Measurements from ENCODE around the gene ANKRD42.
A peak's percentile ranks its signal among the peaks of the same experiment; 100 is the strongest.

ANKRD42 gene

DNA sequence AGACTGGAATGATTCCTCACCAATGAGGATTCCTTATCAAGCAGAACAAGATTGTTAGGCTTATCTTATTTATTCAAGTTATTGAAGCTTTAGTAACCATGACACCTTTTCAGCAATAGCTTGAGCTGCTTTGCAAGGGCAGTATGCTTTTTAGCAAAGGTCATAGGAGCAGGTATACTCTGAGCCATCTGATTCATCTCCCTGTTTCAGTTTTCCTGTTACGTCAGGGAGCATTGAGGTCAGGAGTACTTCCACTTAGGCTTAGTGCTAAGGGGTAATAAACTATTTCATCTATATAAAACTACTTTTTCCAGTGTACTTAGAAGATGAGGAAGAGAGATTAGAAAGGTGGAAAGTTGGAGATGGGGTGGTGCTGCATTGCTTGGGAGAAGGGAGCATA lies 17.7 kb upstream of the ANKRD42 start:
- no peak for DNase-seq (ENCODE audit: insufficient read length)
- FAIRE-seq: no peak

DNA sequence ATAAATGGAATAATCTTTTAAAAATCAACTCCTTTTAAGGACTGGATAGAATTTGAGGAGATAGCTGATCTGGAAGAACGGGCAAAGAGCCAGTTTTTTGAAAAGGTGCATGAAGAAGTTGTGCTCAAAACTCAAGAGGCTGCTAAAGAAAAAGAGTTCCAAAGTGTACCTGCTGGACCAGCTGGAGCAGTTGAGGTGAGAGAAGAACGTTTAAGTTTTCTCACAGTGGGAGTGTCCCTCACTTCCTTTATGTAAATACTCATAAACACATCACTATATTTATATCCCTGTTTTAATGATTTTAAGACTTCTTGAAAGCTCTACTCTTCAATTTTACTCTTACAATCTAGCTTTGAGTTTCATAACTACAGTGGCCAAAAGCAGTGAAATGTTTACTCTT lies 11.7 kb upstream of the ANKRD42 start:
- DNase-seq (ENCODE audit: insufficient read length): no peak
- TF ChIP-seq POLR2A (IDR thresholded peaks at IDR 0.05; ENCODE audit: low read depth, low read length) (no peak), POLR2AphosphoS5 (IDR thresholded peaks at IDR 0.05; ENCODE audit: low read depth, low read length) (no peak), TAF1 (IDR thresholded peaks at IDR 0.05; ENCODE audit: borderline replicate concordance, low read depth, low read length) (no peak)
- peak; percentile 50 for FAIRE-seq

More for the DNA sequence above, 17.7 kb upstream of the ANKRD42 start:
- no peak for TF ChIP-seq POLR2A (IDR thresholded peaks at IDR 0.05; ENCODE audit: low read depth, low read length)
- no peak for TF ChIP-seq POLR2AphosphoS5 (IDR thresholded peaks at IDR 0.05; ENCODE audit: low read depth, low read length)
- TF ChIP-seq TAF1 (IDR thresholded peaks at IDR 0.05; ENCODE audit: borderline replicate concordance, low read depth, low read length): no peak

DNA sequence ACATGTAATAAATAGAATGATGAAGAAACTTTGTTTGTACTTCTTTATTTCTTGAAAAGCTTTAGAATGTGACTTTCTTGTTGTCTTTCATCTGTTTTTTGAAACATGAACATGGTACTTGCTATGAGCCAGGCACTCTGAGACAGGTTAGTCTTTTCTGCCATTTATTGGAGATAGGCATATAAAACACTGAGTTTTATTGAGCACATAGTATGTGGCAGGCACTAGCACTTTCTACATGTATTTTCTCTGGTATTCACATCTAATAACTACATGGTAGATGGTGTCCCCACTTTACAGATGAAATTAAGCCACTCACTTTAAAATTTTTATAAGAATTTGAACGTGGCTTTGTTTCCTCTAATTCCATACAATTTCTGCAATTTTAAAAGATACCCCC lies 7.7 kb upstream of the ANKRD42 start:
- no peak for FAIRE-seq
- no peak for DNase-seq (ENCODE audit: insufficient read length)
- TF ChIP-seq POLR2A (IDR thresholded peaks at IDR 0.05; ENCODE audit: low read depth, low read length): no peak
- TF ChIP-seq POLR2AphosphoS5 (IDR thresholded peaks at IDR 0.05; ENCODE audit: low read depth, low read length): no peak
- no peak for TF ChIP-seq TAF1 (IDR thresholded peaks at IDR 0.05; ENCODE audit: borderline replicate concordance, low read depth, low read length)

DNA sequence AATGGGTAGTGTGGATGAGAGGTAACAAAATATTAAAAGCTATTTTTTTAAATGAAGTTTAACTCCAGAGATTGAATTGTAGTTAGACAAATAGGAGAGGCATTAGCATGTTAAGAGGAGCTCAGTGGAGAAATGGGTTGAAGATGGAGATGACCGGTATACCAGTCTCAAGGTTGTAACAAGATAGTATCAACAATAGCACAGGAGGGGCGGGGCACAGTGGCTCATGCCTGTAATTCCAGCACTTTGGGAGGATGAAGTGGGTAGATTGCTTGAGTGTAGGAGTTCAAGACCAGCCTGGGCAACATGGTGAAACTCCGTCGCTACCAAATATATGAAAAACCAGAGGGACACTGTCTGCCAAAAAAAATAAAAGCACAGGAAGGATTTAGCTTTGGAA lies 6.0 kb upstream of the ANKRD42 start:
- TF ChIP-seq POLR2A (IDR thresholded peaks at IDR 0.05; ENCODE audit: low read depth, low read length) (no peak), POLR2AphosphoS5 (IDR thresholded peaks at IDR 0.05; ENCODE audit: low read depth, low read length) (no peak), TAF1 (IDR thresholded peaks at IDR 0.05; ENCODE audit: borderline replicate concordance, low read depth, low read length) (no peak)
- DNase-seq (ENCODE audit: insufficient read length) (no peak), FAIRE-seq (no peak)

DNA sequence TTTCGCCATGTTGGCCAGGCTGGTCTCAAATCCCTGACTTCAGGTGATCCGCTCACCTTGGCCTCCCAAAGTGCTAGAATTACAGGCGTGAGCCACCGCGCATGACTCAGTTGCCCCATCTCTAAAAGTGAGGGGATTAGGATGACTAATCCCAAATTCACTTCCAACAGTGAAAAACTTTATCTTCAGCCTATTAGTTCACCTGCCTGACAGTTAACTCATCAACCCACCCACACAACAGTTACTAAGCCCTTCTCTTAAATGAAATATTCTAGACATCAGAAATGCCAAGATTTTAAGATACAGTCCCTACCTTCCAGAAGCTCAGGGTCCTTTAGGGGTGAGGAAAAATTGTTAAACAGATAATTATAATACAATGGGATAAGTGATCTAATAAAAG lies 2.0 kb upstream of the ANKRD42 start:
- no peak for DNase-seq (ENCODE audit: insufficient read length)
- TF ChIP-seq TAF1 (IDR thresholded peaks at IDR 0.05; ENCODE audit: borderline replicate concordance, low read depth, low read length) (no peak), POLR2AphosphoS5 (IDR thresholded peaks at IDR 0.05; ENCODE audit: low read depth, low read length) (no peak), POLR2A (IDR thresholded peaks at IDR 0.05; ENCODE audit: low read depth, low read length) (no peak)
- no peak for FAIRE-seq

DNA sequence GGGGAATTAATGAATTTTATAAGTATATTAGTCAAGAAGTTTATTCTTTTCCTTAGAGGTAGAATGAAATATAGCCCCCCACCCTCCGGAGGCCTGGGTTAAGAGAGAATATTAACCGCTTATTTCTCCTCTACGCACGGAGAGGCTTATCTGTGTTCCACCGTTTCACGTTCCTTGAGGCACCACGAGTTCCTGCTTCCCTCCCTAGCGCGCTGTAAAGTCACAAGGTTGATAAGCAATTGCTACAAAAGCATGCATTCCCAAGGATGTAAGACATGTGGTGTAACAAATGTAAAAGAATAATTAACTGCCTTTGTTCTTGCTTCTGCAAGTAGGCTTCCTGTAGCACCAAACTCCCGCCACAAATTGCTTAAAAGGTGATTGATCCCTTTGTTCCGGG lies 1.5 kb upstream of the ANKRD42 start:
- DNase-seq (ENCODE audit: insufficient read length): no peak
- TF ChIP-seq TAF1 (IDR thresholded peaks at IDR 0.05; ENCODE audit: borderline replicate concordance, low read depth, low read length) (no peak), POLR2A (IDR thresholded peaks at IDR 0.05; ENCODE audit: low read depth, low read length) (no peak), POLR2AphosphoS5 (IDR thresholded peaks at IDR 0.05; ENCODE audit: low read depth, low read length) (no peak)
- FAIRE-seq: no peak

DNA sequence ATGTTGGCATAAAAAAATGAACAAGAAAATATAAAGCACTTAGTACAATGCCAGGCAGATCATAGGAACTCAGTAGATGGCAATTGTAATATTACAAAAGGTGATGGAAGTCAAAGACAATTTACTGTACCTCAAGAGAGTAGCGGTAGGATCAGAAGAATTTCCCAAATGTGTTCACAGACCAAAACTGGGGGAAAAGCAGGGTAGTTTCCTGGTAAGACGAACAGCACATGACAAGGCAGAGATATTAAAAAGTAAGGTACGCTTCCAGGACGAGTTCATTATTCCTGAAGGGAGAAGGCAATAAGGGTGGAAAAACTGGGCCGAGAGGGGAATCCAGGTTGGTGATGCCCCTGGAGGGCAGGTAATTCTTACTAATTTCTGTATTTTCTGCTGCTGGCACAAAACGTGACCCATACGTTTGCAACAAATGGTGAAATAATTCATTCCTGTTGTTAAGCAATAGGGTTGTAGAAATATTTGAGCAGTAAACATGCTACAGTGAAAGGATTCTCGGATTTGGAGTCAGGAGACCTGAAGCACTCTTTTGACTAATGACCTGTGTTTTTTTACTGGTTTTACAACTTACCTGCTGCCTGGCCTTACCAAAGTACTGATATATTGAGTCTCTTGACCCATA lies 786 bp upstream of the ANKRD42 start:
- DNase-seq (ENCODE audit: insufficient read length) (no peak), FAIRE-seq (no peak)
- no peak for TF ChIP-seq POLR2A (IDR thresholded peaks at IDR 0.05; ENCODE audit: low read depth, low read length)
- no peak for TF ChIP-seq TAF1 (IDR thresholded peaks at IDR 0.05; ENCODE audit: borderline replicate concordance, low read depth, low read length)
- no peak for TF ChIP-seq POLR2AphosphoS5 (IDR thresholded peaks at IDR 0.05; ENCODE audit: low read depth, low read length)

DNA sequence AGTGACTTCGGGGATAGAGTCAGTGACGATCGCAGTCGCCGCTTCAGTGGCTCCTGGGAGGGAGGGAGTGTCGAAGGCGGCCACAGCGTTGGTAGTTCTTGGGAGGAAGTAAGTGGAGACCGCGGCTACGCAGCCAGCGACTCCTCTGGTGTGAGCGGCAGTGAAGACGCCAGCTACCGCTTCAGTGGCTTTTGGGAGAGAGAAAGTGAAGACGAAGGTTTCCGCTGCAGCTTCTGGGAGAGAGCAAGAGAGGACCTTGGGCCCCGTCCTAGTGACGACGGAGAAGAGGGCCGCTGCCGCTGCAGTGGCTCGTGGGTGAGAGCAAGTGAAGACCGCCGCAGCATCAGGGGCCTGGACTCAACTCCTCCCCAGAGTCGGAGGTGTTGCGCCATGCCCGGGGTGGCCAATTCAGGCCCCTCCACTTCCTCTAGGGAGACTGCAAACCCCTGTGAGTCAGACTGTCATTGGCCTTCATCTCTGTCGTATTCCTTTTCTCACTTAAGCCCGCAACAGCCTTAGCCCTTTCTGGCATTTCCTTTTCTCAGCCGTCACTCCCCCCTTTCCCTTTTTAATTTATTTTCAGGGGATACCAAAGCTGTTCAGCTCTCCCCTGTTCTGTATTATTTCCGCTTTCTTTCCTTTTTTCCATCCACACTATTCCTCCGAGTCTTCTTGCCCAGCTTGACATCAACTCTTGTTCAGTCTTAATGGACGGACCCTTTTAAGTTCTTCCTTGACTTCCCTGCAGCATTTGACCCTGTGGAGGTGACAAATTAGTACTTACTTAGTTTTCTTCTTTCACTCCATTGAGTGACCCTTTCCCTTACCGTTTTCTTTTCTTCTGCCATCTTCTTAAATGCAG lies 1.0 kb downstream of the ANKRD42 start:
- TF ChIP-seq TAF1 (IDR thresholded peaks at IDR 0.05; ENCODE audit: borderline replicate concordance, low read depth, low read length) (no peak), POLR2A (IDR thresholded peaks at IDR 0.05; ENCODE audit: low read depth, low read length) (no peak), POLR2AphosphoS5 (IDR thresholded peaks at IDR 0.05; ENCODE audit: low read depth, low read length) (no peak)
- DNase-seq (ENCODE audit: insufficient read length) (peak; percentile 47), FAIRE-seq (peak; percentile 82)

DNA sequence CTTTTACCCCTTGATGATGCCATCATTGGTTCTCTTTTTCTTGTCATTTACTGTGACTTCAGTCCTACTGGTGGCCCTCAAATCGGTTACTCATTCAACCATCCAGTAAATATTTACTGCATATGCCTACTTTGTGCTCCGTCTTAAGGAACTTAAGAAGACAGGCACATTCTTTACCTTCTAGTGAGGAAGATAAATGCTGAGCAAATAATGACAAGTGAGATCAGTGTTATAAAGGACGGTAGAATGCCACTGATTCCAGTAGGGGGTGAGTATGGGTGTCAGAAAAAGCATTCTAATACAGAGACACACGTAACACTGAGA lies 1.6 kb downstream of the ANKRD42 start:
- DNase-seq (ENCODE audit: insufficient read length) (no peak), FAIRE-seq (peak; percentile 14)

DNA sequence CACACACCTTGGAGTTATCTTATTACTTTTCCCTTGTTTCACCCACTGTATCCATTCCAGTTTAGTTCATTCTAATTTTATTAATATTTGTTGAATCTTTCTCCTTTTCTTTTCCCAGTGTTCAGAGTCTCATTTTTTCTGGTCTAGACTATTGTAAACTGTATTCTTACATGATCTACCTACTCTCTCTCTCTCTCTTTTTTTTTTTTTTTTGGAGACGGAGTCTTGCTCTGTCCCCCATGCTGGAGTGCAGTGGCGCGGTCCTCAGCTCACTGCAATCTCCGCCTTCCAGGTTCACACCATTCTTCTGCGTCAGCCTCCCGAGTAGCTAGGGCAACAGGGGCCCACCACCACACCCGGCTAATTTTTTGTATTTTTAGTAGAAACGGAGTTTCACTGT lies 2.1 kb downstream of the ANKRD42 start:
- FAIRE-seq: no peak
- DNase-seq (ENCODE audit: insufficient read length): no peak
- no peak for TF ChIP-seq POLR2A (IDR thresholded peaks at IDR 0.05; ENCODE audit: low read depth, low read length)
- TF ChIP-seq POLR2AphosphoS5 (IDR thresholded peaks at IDR 0.05; ENCODE audit: low read depth, low read length): no peak
- TF ChIP-seq TAF1 (IDR thresholded peaks at IDR 0.05; ENCODE audit: borderline replicate concordance, low read depth, low read length): no peak

More for the DNA sequence above, 1.6 kb downstream of the ANKRD42 start:
- TF ChIP-seq POLR2A (IDR thresholded peaks at IDR 0.05; ENCODE audit: low read depth, low read length): no peak
- no peak for TF ChIP-seq POLR2AphosphoS5 (IDR thresholded peaks at IDR 0.05; ENCODE audit: low read depth, low read length)
- TF ChIP-seq TAF1 (IDR thresholded peaks at IDR 0.05; ENCODE audit: borderline replicate concordance, low read depth, low read length): no peak

DNA sequence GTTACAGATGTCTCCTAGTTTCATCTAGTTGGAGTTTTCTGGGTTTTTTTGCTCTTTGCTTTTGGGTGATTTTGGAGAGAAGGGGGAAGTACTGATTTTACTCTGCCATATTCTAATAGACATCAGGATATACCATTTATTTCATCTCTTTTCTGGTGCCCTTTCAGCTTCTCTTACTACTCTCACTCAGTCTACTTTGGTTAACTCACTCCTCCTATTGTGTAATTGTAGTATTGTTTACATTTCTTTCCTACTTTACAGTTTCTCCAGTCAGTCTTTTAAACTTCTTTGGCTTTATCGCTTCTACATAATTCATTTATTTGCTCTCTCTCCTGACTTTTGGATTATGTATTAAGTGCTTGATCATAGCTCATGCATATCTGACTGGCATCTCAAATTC lies 6.5 kb downstream of the ANKRD42 start:
- no peak for TF ChIP-seq POLR2A (IDR thresholded peaks at IDR 0.05; ENCODE audit: low read depth, low read length)
- TF ChIP-seq TAF1 (IDR thresholded peaks at IDR 0.05; ENCODE audit: borderline replicate concordance, low read depth, low read length): no peak
- no peak for TF ChIP-seq POLR2AphosphoS5 (IDR thresholded peaks at IDR 0.05; ENCODE audit: low read depth, low read length)
- FAIRE-seq (no peak), DNase-seq (ENCODE audit: insufficient read length) (no peak)

Measured in GM12892 (cell line).